PC-9 (cell line): ENCODE results near the gene DPP10. TPM values are rescaled to one million over a fixed set of nuclear protein-coding genes. Genes with fewer than 3 reads are reported as not detected.

Source experiments
- BruUV-seq: library from RNA; stranded (reverse); fragments of 400-500 nt; replicated peaks from 2 replicates; lab custom pipeline; 2021; lab: Mats Ljungman, UMichigan
- CTCF ChIA-PET: fragments of 300-600 bp; sonication (Branson Sonifier 250); formaldehyde crosslinking; loops from one replicate; lab custom pipeline; 2022; ENCODE audit warnings: antibody characterized with exemption; lab: Charles Lee
- POLR2A ChIA-PET: fragments of 300-600 bp; sonication (Branson Sonifier 250); formaldehyde crosslinking; loops from one replicate; lab custom pipeline; 2022; ENCODE audit warnings: antibody characterized with exemption; ENCODE audit not compliant: unreplicated experiment; lab: Charles Lee
- DNase-seq, 2 experiments: peaks; one replicate each; pipeline versions ENCODE4 v3.0.0 to v3.0.0-alpha.2; 2015 to 2022; ENCODE audit warnings: mixed read lengths in 1 of 2
- H2AFZ ChIP-seq: fragments of 200-600 bp; sonication (generic); 2 replicates; pipeline ENCODE4 v1.8.1; 2017; ENCODE audit warnings: antibody characterized with exemption
- H3F3A ChIP-seq: fragments of 200-600 bp; sonication (generic); 2 replicates; pipeline ENCODE4 v1.8.1; 2017; ENCODE audit warnings: antibody characterized with exemption, mild to moderate bottlenecking, low read depth; ENCODE audit not compliant: insufficient read depth
- H3K27ac ChIP-seq: fragments of 200-600 bp; sonication (generic); 2 replicates; pipeline ENCODE4 v1.6.1; 2016; ENCODE audit warnings: mixed run types
- H3K27me3 ChIP-seq: fragments of 200-600 bp; sonication (generic); 2 replicates; pipeline ENCODE4 v1.6.1; 2016; ENCODE audit warnings: low read depth, mixed run types; ENCODE audit not compliant: insufficient read depth
- H3K36me3 ChIP-seq: fragments of 200-600 bp; sonication (generic); 2 replicates; pipeline ENCODE4 v1.6.1; 2016; ENCODE audit warnings: low read depth, mixed run types
- H3K4me1 ChIP-seq: fragments of 200-600 bp; sonication (generic); replicated peaks from 2 replicates; pipeline ENCODE4 v1.6.1; 2016; ENCODE audit warnings: mixed run types; ENCODE audit not compliant: insufficient read depth
- H3K4me2 ChIP-seq: fragments of 200-600 bp; sonication (generic); 2 replicates; pipeline ENCODE4 v1.6.1; 2017; ENCODE audit warnings: mixed run types
- H3K4me3 ChIP-seq: fragments of 200-600 bp; sonication (generic); 2 replicates; pipeline ENCODE4 v1.6.1; 2016; ENCODE audit warnings: mixed run types
- H3K79me2 ChIP-seq: fragments of 200-600 bp; sonication (generic); 2 replicates; pipeline ENCODE4 v1.6.1; 2017; ENCODE audit warnings: low read depth, mixed run types
- H3K9me2 ChIP-seq: fragments of 200-600 bp; sonication (generic); 2 replicates; pipeline ENCODE4 v1.8.1; 2017; ENCODE audit warnings: mild to moderate bottlenecking; ENCODE audit not compliant: insufficient read depth
- H3K9me3 ChIP-seq: fragments of 200-600 bp; sonication (generic); 2 replicates; pipeline ENCODE4 v1.8.1; 2016; ENCODE audit warnings: low read depth; ENCODE audit not compliant: insufficient read depth
- H4K20me1 ChIP-seq: fragments of 200-600 bp; sonication (generic); 2 replicates; pipeline ENCODE4 v1.8.1; 2017; ENCODE audit not compliant: insufficient read depth
- CTCF ChIP-seq: fragments of 200-600 bp; sonication (generic); conservative IDR thresholded peaks from 2 replicates; pipeline ENCODE4 v1.6.1; 2017; ENCODE audit warnings: mixed run types, antibody characterized with exemption, mild to moderate bottlenecking, moderate library complexity
- EZH2 ChIP-seq: fragments of 200-600 bp; sonication (generic); IDR thresholded peaks from 2 replicates; pipeline ENCODE4 v1.8.0; 2017; ENCODE audit warnings: antibody characterized with exemption, low read depth
- intact Hi-C: fragments of 100-400 bp; cut with micrococcal nuclease; formaldehyde crosslinking; loops from one replicate; pipeline ENCODE4 v1.10.0; 2022; ENCODE audit not compliant: unreplicated experiment
- total RNA-seq: library from RNA; stranded (reverse); gene quantifications from 2 replicates; pipeline ENCODE4 v1.2.3, GENCODE V29; 2021

DPP10 gene
- total RNA-seq, 1 experiment from 2014 or later, result not detected

- H3F3A ChIP-seq, result no peaks in the 10 kb centered on the region
- H3K4me1 ChIP-seq, result no peaks in the 10 kb centered on the region
- POLR2A ChIA-PET, result no interaction called here
- no peak overlapping the region for H3K27ac ChIP-seq
- H3K4me2 ChIP-seq, result no peak overlapping the region
- no peaks in the 10 kb centered on the region for H4K20me1 ChIP-seq
- H3K4me3 ChIP-seq, result no peak overlapping the region
- intact Hi-C loops, result no loop called here
- TF ChIP-seq EZH2 (no peak), CTCF (no peak)
- no TSS peak for BruUV-seq
- H3K79me2 ChIP-seq, result no peaks in the 10 kb centered on the region
- no peaks in the 10 kb centered on the region for H3K36me3 ChIP-seq
- no peaks in the 10 kb centered on the region for H3K9me3 ChIP-seq
- no peaks in the 10 kb centered on the region; the same call in 1 of the 2 replicates for H3K9me2 ChIP-seq
- CTCF ChIA-PET, result no interaction called here
- H2AFZ ChIP-seq, result no peak overlapping the region
- no peak for DNase-seq
- no peaks in the 10 kb centered on the region for H3K27me3 ChIP-seq
These were observed 1127.1 kb downstream of the DPP10 start for GRCh38 chr2:115569547-115569946.

- CTCF ChIA-PET, result no interaction called here
These were observed 1130.3 kb downstream of the DPP10 start for GRCh38 chr2:115572746-115573145.

GRCh38 chr2:115573756-115574155 lies 1131.3 kb downstream of the DPP10 start:
- CTCF ChIA-PET, result no interaction called here
- intact Hi-C loops, result no loop called here
- H3K4me2 ChIP-seq, result no peak overlapping the region
- no peaks in the 10 kb centered on the region for H3F3A ChIP-seq
- no peak for DNase-seq
- H3K79me2 ChIP-seq, result no peaks in the 10 kb centered on the region
- H3K4me3 ChIP-seq, result no peak overlapping the region
- no TSS peak for BruUV-seq
- no peak overlapping the region for H3K27ac ChIP-seq
- H3K36me3 ChIP-seq, result no peaks in the 10 kb centered on the region
- TF ChIP-seq EZH2, result no peak
- TF ChIP-seq CTCF, result no peak
- POLR2A ChIA-PET, result no interaction called here
- H3K27me3 ChIP-seq, result no peaks in the 10 kb centered on the region
- H3K9me2 ChIP-seq, result no peaks in the 10 kb centered on the region
- no peak overlapping the region for H2AFZ ChIP-seq
- H3K9me3 ChIP-seq, result no peaks in the 10 kb centered on the region
- no peaks in the 10 kb centered on the region for H3K4me1 ChIP-seq
- H4K20me1 ChIP-seq, result no peaks in the 10 kb centered on the region

More at GRCh38 chr2:115572746-115573145, 1130.3 kb downstream of the DPP10 start:
- no peaks in the 10 kb centered on the region for H3K27me3 ChIP-seq
- intact Hi-C loops, result no loop called here
- H3K4me1 ChIP-seq, result no peaks in the 10 kb centered on the region
- POLR2A ChIA-PET, result no interaction called here
- no peak overlapping the region for H3K4me2 ChIP-seq
- H4K20me1 ChIP-seq, result no peaks in the 10 kb centered on the region
- no peaks in the 10 kb centered on the region for H3F3A ChIP-seq
- H3K79me2 ChIP-seq, result no peaks in the 10 kb centered on the region
- H2AFZ ChIP-seq, result no peak overlapping the region
- TF ChIP-seq EZH2 (no peak), CTCF (no peak)
- BruUV-seq, result no TSS peak
- no peak overlapping the region for H3K4me3 ChIP-seq
- H3K9me3 ChIP-seq, result no peaks in the 10 kb centered on the region
- no peak for DNase-seq
- no peaks in the 10 kb centered on the region; the same call in 1 of the 2 replicates for H3K9me2 ChIP-seq
- no peaks in the 10 kb centered on the region for H3K36me3 ChIP-seq
- H3K27ac ChIP-seq, result no peak overlapping the region
